Ovary (tissue), 9 donors: ENCODE measurements around the gene DNAJC7. TPM values are rescaled to one million over a fixed set of nuclear protein-coding genes. Genes with fewer than 3 reads are reported as not detected.
A peak's percentile ranks its signal among the peaks of the same experiment; 100 is the strongest.

Experiments used
- DNase-seq, 5 donors: peaks; one replicate each; pipeline ENCODE4 v3.0.0-alpha.2; 2019 to 2020
- H3K27ac ChIP-seq, 2 donors: fragments of 200-600 bp; one replicate each; pipeline versions ENCODE4 v1.5.1 to v1.8.0; 2019 to 2022
- H3K27me3 ChIP-seq: fragments of 200-600 bp; one replicate; pipeline ENCODE4 v1.8.0; 2022
- H3K36me3 ChIP-seq: fragments of 200-600 bp; sonication (generic); one replicate; pipeline ENCODE4 v1.5.1; 2019
- H3K4me1 ChIP-seq: one replicate; pipeline ENCODE4 v1.8.1; 2013; ENCODE audit warnings: mild to moderate bottlenecking, moderate library complexity; ENCODE audit not compliant: insufficient read depth
- H3K4me3 ChIP-seq: fragments of 200-600 bp; sonication (generic); one replicate; pipeline ENCODE4 v1.5.1; 2017
- H3K9me3 ChIP-seq, 2 donors: fragments of 200-600 bp in 1 of 2; sonication (generic) in 1 of 2; one replicate each; pipeline versions ENCODE4 v1.5.1 to v1.8.1; 2013 to 2019; ENCODE audit warnings: mild to moderate bottlenecking in 1 of 2, moderate library complexity in 1 of 2
- EP300 ChIP-seq: sonication (generic); formaldehyde crosslinking; IDR thresholded peaks from one replicate; pipeline ENCODE4 v1.6.1; 2017; ENCODE audit warnings: antibody characterized with exemption
- POLR2A ChIP-seq: fragments of 450-650 bp; IDR thresholded peaks from one replicate; pipeline ENCODE4 v1.6.1; 2017; ENCODE audit warnings: antibody characterized with exemption, mild to moderate bottlenecking, moderate library complexity
- WGBS, 3 donors: extraction: QIAGEN DNeasy Blood & Tissue Kit in 1 of 3; methylation state at CpG; one replicate each; pipeline versions ENCODE4 v1.1.5 to v1.1.7; 2013 to 2017; 5-methylcytosine and 5-hydroxymethylcytosine counted together
- intact Hi-C, 4 donors: fragments of 100-400 bp; cut with DNase I; formaldehyde crosslinking; loops; one replicate each; pipeline versions ENCODE4 v1.11.0 to v1.15.1; 2022 to 2023
- polyA plus RNA-seq, 2 donors: library from polyadenylated mRNA; stranded (reverse); fragments of 200-250 nt in 1 of 2; fragments of 350-450 nt in 1 of 2; fragmentation: Illumina TruSeq in 1 of 2; extraction: RNeasy Lipid Tissue Mini Kit (QIAGEN cat#74804) in 1 of 2; gene quantifications; one replicate each; pipeline ENCODE4 v1.2.3, GENCODE V29; 2013 to 2014
- total RNA-seq, 7 donors: library from RNA; depleted of rRNA in 2 of 7; stranded (reverse); fragments of >200 nt in 2 of 7; fragmentation: NEBNext Ultra II Directional in 3 of 7; extraction: Animal tissue kit (Norgen Biotek cat#: 25700) in 3 of 7; gene quantifications; one replicate each; pipeline versions ENCODE4 v1.1.0 to v1.2.4, GENCODE V29; 2016 to 2023
- TF ChIP-seq, protein P1 (sequence below), 3 donors: fragments of 450-650 bp in 2 of 3; fragments of 200-600 bp in 1 of 3; IDR thresholded peaks; one replicate each; pipeline versions ENCODE4 v1.5.1 to v1.8.0; 2016 to 2022; ENCODE audit warnings: antibody characterized with exemption in 3 of 3, mild to moderate bottlenecking in 1 of 3
- donor health status: DM: no; HTN: no; CAD: no; lungs with moderate emphysema.
- donor health status: DM: no; HTN: no; CAD: no.
- donor health status: Bipolar disorder and iron deficiency.
- donor health status: DM: yes; HTN: yes; CAD: no.
- donor health status: DM: no; HTN: no; CAD: no.
- donor health status: DM: yes; HTN: yes; CAD: no.

The DNAJC7 gene
- total and polyA plus RNA-seq, 9 donors: 37.7 to 102 (median 70.1) TPM

DNA sequence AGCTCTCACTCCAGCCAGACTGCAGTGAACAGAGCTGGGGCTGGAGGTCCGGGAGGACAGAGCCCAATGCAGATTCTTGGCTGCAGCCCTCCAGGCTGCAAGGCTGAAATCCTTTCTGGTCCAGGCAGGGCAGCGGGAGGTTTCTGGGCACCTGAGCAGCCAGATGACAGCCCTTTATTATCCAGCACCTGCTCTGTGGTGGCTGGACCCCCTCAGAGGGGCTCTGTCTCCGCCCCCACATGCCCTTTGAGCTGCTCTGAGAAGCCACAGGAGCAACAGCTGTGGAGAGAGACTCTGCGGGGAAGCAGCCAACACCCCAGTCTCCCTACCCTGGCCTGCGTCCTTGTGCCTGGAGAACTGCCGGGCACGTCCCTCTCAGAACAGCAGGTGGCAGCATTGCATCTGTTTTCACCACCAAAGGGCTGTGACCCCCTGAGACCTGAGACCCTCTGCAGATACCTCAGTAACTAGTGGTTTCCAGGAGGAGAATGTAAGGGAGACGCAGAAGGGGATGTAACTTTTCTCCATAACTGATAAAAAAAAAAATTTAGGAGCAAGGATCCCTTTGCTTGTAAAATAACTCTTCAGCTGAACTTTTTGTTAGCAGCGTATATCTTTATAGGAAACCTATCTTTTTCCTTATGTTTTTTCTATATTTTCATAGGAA is 54.3 kb downstream of the DNAJC7 start:
- Histone ChIP-seq H3K27ac (no peak overlapping the region), H3K4me1 (peaks cover 9% of the 10 kb centered on the region), H3K27me3 (no peaks in the 10 kb centered on the region), H3K9me3 (no peaks in the 10 kb centered on the region), H3K36me3 (no peaks in the 10 kb centered on the region), H3K4me3 (no peak overlapping the region)
- WGBS, 3 donors: 16 to 22% (median 19%) methylated on average over 9 of the region's 9 CpGs
- peak; percentile 75 to 88 (median 84) for DNase-seq
- TF ChIP-seq, protein P1, sequence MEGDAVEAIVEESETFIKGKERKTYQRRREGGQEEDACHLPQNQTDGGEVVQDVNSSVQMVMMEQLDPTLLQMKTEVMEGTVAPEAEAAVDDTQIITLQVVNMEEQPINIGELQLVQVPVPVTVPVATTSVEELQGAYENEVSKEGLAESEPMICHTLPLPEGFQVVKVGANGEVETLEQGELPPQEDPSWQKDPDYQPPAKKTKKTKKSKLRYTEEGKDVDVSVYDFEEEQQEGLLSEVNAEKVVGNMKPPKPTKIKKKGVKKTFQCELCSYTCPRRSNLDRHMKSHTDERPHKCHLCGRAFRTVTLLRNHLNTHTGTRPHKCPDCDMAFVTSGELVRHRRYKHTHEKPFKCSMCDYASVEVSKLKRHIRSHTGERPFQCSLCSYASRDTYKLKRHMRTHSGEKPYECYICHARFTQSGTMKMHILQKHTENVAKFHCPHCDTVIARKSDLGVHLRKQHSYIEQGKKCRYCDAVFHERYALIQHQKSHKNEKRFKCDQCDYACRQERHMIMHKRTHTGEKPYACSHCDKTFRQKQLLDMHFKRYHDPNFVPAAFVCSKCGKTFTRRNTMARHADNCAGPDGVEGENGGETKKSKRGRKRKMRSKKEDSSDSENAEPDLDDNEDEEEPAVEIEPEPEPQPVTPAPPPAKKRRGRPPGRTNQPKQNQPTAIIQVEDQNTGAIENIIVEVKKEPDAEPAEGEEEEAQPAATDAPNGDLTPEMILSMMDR (IDR thresholded peaks at IDR 0.05): peak; percentile 56 to 87 (median 77)
- TF ChIP-seq EP300 (no peak), POLR2A (no peak)
- intact Hi-C loops: loop anchor here (2.0 to 10.0 kb wide), 3 partner anchors 152 to 154 kb away; partner anchors contain the start of gene DHX58 (in 1 of the 4)

DNA sequence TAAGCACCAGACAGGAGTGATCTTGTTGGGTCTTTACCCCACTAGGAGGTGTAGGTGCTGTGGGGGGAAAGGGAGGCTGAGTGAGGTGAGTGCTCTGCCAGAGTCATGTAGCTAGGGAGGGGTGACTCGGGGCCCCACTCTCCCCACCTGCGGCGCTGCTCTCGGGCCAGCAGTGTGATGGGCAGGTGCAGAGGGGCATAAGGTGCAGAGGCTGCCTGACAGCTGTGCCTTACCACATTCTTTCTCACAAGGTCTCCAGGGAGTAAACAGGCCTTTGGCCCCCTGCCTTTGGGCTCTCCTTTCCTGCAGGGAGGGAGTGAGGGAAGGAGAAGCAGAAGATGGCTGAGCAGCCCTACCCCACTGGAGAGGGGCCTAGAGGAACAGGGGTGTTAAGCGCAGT is 55.1 kb downstream of the DNAJC7 start:
- Histone ChIP-seq H3K36me3 (no peaks in the 10 kb centered on the region), H3K4me3 (no peak overlapping the region), H3K27ac (no peak overlapping the region), H3K9me3 (no peaks in the 10 kb centered on the region), H3K4me1 (peaks cover 6% of the 10 kb centered on the region), H3K27me3 (no peaks in the 10 kb centered on the region)
- no peak for DNase-seq
- 57 to 75% (median 69%) methylated on average over 5 of the region's 5 CpGs for WGBS, 3 donors
- intact Hi-C loops: loop anchor here (2.0 to 10.0 kb wide), 3 partner anchors 153 to 155 kb away; partner anchors contain the start of gene DHX58 (in 1 of the 4)
- TF ChIP-seq, protein P1 (IDR thresholded peaks at IDR 0.05): no peak
- no peak for TF ChIP-seq EP300
- TF ChIP-seq POLR2A: no peak

DNA sequence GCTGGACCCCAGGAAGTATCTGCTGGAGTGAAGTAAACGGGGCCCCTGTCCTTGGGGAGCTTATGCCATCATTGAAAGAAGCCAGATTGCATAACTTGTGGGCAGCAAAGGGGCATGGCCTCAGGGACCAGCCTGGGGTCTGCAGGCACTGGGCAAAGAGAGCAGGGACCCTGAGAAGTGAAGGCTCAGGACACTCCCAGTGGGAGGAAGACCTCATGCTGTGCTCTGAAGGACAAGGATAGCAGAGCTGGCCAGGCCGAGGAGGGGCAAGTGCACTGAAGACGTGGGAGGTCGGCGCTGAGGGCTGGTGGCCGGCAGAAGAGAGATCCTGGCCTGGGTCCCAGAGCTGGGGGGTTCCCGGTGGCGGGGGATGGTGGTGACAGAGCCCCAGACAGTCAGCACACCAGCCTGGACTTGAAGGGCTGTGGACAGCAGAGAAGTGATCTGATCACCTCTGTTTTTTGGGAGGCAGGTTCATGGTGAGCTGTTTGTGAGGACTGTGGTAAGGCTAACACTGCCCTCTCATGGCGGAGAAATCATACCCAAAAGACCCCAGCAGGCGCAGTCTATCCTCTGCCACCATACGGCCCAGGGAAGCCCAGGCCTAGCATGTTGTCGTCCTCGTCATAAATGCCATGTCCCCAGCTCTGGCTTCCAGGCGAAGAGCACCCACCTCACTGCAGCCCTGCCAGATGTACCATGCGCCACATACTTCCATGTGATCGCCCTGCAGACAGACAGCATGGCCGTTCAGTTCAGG is 57.7 kb downstream of the DNAJC7 start:
- no peaks in the 10 kb centered on the region for H3K27me3 ChIP-seq
- intact Hi-C loops: loop anchor here in 3 of 4 donors (5.0 to 10.0 kb wide), 2 partner anchors 155 to 158 kb away; partner anchors contain the start of gene DHX58 (in 1 of the 3)
- no peaks in the 10 kb centered on the region for H3K36me3 ChIP-seq
- peaks cover 2% of the 10 kb centered on the region for H3K4me1 ChIP-seq
- H3K27ac ChIP-seq: no peak overlapping the region
- H3K9me3 ChIP-seq: no peaks in the 10 kb centered on the region
- TF ChIP-seq EP300: no peak
- TF ChIP-seq, protein P1 (IDR thresholded peaks at IDR 0.05): peak in 1 of 3 donors; percentile 20
- WGBS, 3 donors: 33 to 40% (median 36%) methylated on average over 17 of the region's 17 CpGs
- peak in 2 of 5 donors; percentile 39 to 49 for DNase-seq
- H3K4me3 ChIP-seq: no peak overlapping the region

DNA sequence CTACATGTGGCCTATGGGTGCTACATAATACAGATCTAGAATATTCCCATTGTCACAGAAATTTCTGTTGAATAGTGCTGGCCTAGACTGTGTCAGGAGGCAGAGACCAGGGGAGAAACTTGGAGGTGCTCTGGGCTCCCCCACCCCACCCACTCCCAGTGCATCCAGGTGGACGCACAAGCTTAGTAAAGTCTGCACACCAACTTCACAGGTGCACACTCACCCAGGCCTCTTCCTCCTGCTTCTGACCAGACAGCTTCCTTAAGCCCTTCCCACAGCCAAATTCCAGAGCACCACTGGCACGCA is 58.3 kb downstream of the DNAJC7 start:
- no peaks in the 10 kb centered on the region for H3K36me3 ChIP-seq
- H3K27me3 ChIP-seq: no peaks in the 10 kb centered on the region
- H3K4me1 ChIP-seq: peaks cover 2% of the 10 kb centered on the region
- intact Hi-C loops: no loop called here
- WGBS, 3 donors: 41 to 52% (median 43%) methylated on average over 2 of the region's 2 CpGs
- no peak for DNase-seq
- H3K4me3 ChIP-seq: no peak overlapping the region
- H3K27ac ChIP-seq: no peak overlapping the region
- TF ChIP-seq POLR2A (no peak), EP300 (no peak)
- TF ChIP-seq, protein P1 (IDR thresholded peaks at IDR 0.05): no peak
- no peaks in the 10 kb centered on the region for H3K9me3 ChIP-seq
